Neuronal stem cell (in vitro differentiated cells): ENCODE data around the gene LHX4.

Source experiments
- DNase-seq: peaks from one replicate; pipeline ENCODE4 v3.0.0-alpha.2; 2013; ENCODE audit warnings: low spot score
- H2AFZ ChIP-seq: one replicate; pipeline ENCODE4 v1.6.1; 2013; ENCODE audit warnings: mild to moderate bottlenecking, low read length, inconsistent platforms
- H2AK5ac ChIP-seq: 2 replicates; pipeline ENCODE4 v1.6.1; 2013; ENCODE audit warnings: low read depth, mild to moderate bottlenecking, inconsistent platforms, low read length, moderate library complexity, mixed read lengths
- H2BK120ac ChIP-seq: 2 replicates; pipeline ENCODE4 v1.6.1; 2013; ENCODE audit warnings: low read depth, mild to moderate bottlenecking, inconsistent platforms, low read length, moderate library complexity, mixed read lengths
- H2BK12ac ChIP-seq: one replicate; pipeline ENCODE4 v1.6.1; 2013; ENCODE audit warnings: low read length, inconsistent platforms
- H2BK15ac ChIP-seq: 2 replicates; pipeline ENCODE4 v1.6.1; 2013; ENCODE audit warnings: mild to moderate bottlenecking, low read length, inconsistent platforms, mixed read lengths
- H2BK5ac ChIP-seq: one replicate; pipeline ENCODE4 v1.6.1; 2013; ENCODE audit warnings: inconsistent platforms, mild to moderate bottlenecking, low read length, moderate library complexity
- H3K14ac ChIP-seq: one replicate; pipeline ENCODE4 v1.6.1; 2013; ENCODE audit warnings: low read length, inconsistent platforms
- H3K18ac ChIP-seq: 2 replicates; pipeline ENCODE4 v1.6.1; 2013; ENCODE audit warnings: low read length, inconsistent platforms
- H3K23ac ChIP-seq: 2 replicates; pipeline ENCODE4 v1.6.1; 2013; ENCODE audit warnings: low read depth, mild to moderate bottlenecking, mixed read lengths, low read length, inconsistent platforms; ENCODE audit not compliant: poor library complexity
- H3K27ac ChIP-seq: replicated peaks from 3 replicates; pipeline ENCODE4 v1.5.1; 2013; ENCODE audit warnings: low read length, inconsistent platforms
- H3K27me3 ChIP-seq, 3 experiments: 2 replicates each; pipeline ENCODE4 v1.6.1; 2013; ENCODE audit warnings: low read length in 3 of 3, mild to moderate bottlenecking in 2 of 3, inconsistent platforms in 1 of 3, low read depth in 1 of 3, mixed read lengths in 1 of 3, moderate library complexity in 1 of 3; ENCODE audit not compliant: control insufficient read depth in 3 of 3, insufficient read depth in 3 of 3
- H3K36me3 ChIP-seq, 2 donors: replicated peaks in 1 of 2; 2 replicates each; pipeline ENCODE4 v1.6.1; 2013; ENCODE audit warnings: low read length in 2 of 2; ENCODE audit not compliant: control insufficient read depth in 2 of 2, insufficient read depth in 2 of 2
- H3K4ac ChIP-seq: 2 replicates; pipeline ENCODE4 v1.6.1; 2013; ENCODE audit warnings: inconsistent platforms, mild to moderate bottlenecking, low read length, moderate library complexity
- H3K4me1 ChIP-seq, 2 donors: 1 replicate in 1 of 2; 2 replicates in 1 of 2; pipeline ENCODE4 v1.6.1; 2013; ENCODE audit warnings: low read length in 2 of 2, low read depth in 1 of 2; ENCODE audit not compliant: control insufficient read depth in 2 of 2, insufficient read depth in 1 of 2
- H3K4me2 ChIP-seq: one replicate; pipeline ENCODE4 v1.6.1; 2013; ENCODE audit warnings: mild to moderate bottlenecking, low read length, inconsistent platforms; ENCODE audit not compliant: insufficient read depth, poor library complexity, severe bottlenecking
- H3K4me3 ChIP-seq, 2 donors: 2 replicates each; pipeline ENCODE4 v1.5.1; 2013; ENCODE audit warnings: low read length in 2 of 2, mild to moderate bottlenecking in 2 of 2, inconsistent platforms in 1 of 2, moderate library complexity in 1 of 2
- H3K79me1 ChIP-seq: one replicate; pipeline ENCODE4 v1.6.1; 2013; ENCODE audit warnings: low read depth, mild to moderate bottlenecking, inconsistent platforms, low read length, moderate library complexity
- H3K9ac ChIP-seq: one replicate; pipeline ENCODE4 v1.6.1; 2013; ENCODE audit warnings: mild to moderate bottlenecking, low read depth, low read length, inconsistent platforms; ENCODE audit not compliant: poor library complexity
- H3K9me3 ChIP-seq, 2 donors: replicated peaks in 1 of 2; 2 replicates each; pipeline versions ENCODE3 to v1.6.1; 2013; ENCODE audit warnings: low read length in 2 of 2, mild to moderate bottlenecking in 2 of 2, inconsistent platforms in 1 of 2, low read depth in 1 of 2, mixed read lengths in 1 of 2, moderate library complexity in 1 of 2; ENCODE audit not compliant: control insufficient read depth in 2 of 2, insufficient read depth in 1 of 2
- H4K8ac ChIP-seq: one replicate; pipeline ENCODE4 v1.6.1; 2013; ENCODE audit warnings: low read depth, mild to moderate bottlenecking, inconsistent platforms, low read length, moderate library complexity
- H4K91ac ChIP-seq: one replicate; pipeline ENCODE4 v1.6.1; 2013; ENCODE audit warnings: low read length, low read depth, mild to moderate bottlenecking, inconsistent platforms; ENCODE audit not compliant: poor library complexity
- WGBS, 2 donors: extraction: QIAGEN DNeasy Blood & Tissue Kit; methylation state at CpG; one replicate each; pipeline ENCODE4 v1.1.7; 2013; ENCODE audit warnings: missing lambda C conversion rate in 2 of 2, mixed read lengths in 1 of 2; ENCODE audit not compliant: insufficient read length in 2 of 2, insufficient replicate concordance in 1 of 2; ENCODE audit errors: extremely low coverage in 2 of 2; 5-methylcytosine and 5-hydroxymethylcytosine counted together

The LHX4 gene

DNA sequence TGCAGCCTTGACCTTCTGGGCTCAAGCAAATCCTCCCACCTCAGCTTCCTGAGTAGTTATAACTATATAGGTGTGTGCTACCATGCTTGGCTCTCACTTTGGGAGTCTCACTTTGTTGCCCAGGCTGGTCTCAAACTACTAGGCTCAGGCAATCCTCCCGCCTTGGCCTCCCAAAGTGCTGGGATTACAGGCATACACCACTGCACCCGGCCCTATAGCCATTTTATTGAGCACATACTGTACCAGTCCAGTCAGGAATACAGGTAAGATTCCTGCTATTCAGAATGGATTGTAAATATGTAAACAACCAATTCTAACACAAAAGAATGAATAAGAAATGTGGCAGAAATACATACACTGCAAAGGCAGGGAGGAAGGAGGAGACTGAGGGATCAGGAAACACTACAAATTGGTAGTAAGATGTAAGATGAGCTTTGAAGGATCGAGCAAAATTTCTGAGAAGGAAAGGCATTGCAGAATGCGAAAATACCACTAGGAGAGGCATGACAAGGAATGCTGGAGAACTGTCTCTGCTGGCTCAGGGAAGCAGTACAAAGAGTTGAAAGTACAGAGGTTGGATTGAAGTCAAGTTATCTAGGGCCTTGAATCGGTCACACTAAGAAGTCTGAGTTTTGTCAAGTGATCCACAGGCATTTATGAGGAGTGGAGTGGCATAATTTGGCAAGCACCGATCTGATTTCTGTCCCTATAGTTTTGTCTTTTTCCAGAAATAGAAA is 60.4 kb downstream of the LHX4 start:
- no peak overlapping the region for H3K4ac ChIP-seq
- no CpG with 5 or more reads among the region's 6 CpGs for WGBS, 2 donors
- H2AK5ac ChIP-seq, result no peak overlapping the region
- H3K36me3 ChIP-seq, result peaks cover 0 to 23% of the 10 kb centered on the region in 2 donors
- no peak overlapping the region for H3K14ac ChIP-seq
- no peak overlapping the region for H3K4me2 ChIP-seq
- no peaks in the 10 kb centered on the region for H3K27me3 ChIP-seq
- no peak overlapping the region for H3K9ac ChIP-seq
- H2BK12ac ChIP-seq, result no peak overlapping the region
- H3K27ac ChIP-seq, result no peak overlapping the region
- no peak overlapping the region for H3K23ac ChIP-seq
- no peaks in the 10 kb centered on the region for H3K79me1 ChIP-seq
- H4K91ac ChIP-seq, result no peak overlapping the region
- H3K9me3 ChIP-seq, result peaks cover 0 to 4% of the 10 kb centered on the region in 2 donors
- H4K8ac ChIP-seq, result no peak overlapping the region
- no peak overlapping the region for H2AFZ ChIP-seq
- DNase-seq, result no peak
- no peak overlapping the region for H3K18ac ChIP-seq
- H3K4me3 ChIP-seq, result no peak overlapping the region
- no peak overlapping the region for H2BK5ac ChIP-seq
- H2BK120ac ChIP-seq, result no peak overlapping the region
- H3K4me1 ChIP-seq, result no peaks in the 10 kb centered on the region
- no peak overlapping the region for H2BK15ac ChIP-seq

- no peak overlapping the region for H4K8ac ChIP-seq
- no peak overlapping the region for H3K9ac ChIP-seq
- no peak overlapping the region for H4K91ac ChIP-seq
- H2BK5ac ChIP-seq, result no peak overlapping the region
- H3K79me1 ChIP-seq, result no peaks in the 10 kb centered on the region
- no peaks in the 10 kb centered on the region for H3K27me3 ChIP-seq
- no CpG with 5 or more reads among the region's 1 CpG for WGBS, 2 donors
- H2BK120ac ChIP-seq, result no peak overlapping the region
- H3K9me3 ChIP-seq, result peaks cover 0 to 4% of the 10 kb centered on the region in 2 donors
- H2BK12ac ChIP-seq, result no peak overlapping the region
- H3K27ac ChIP-seq, result no peak overlapping the region
- no peak overlapping the region for H3K4ac ChIP-seq
- H3K18ac ChIP-seq, result no peak overlapping the region
- DNase-seq, result no peak
- no peaks in the 10 kb centered on the region for H3K4me1 ChIP-seq
- no peak overlapping the region for H3K14ac ChIP-seq
- no peak overlapping the region for H3K23ac ChIP-seq
- no peak overlapping the region for H2AFZ ChIP-seq
- no peak overlapping the region for H3K4me2 ChIP-seq
- H2BK15ac ChIP-seq, result no peak overlapping the region
- H2AK5ac ChIP-seq, result no peak overlapping the region
- no peak overlapping the region for H3K4me3 ChIP-seq
- peaks cover 0 to 18% of the 10 kb centered on the region in 2 donors for H3K36me3 ChIP-seq
Observed at GRCh38 chr1:180291004-180291403, 60.9 kb downstream of the LHX4 start.

- no peak overlapping the region for H3K14ac ChIP-seq
- no peak overlapping the region for H4K8ac ChIP-seq
- H2AK5ac ChIP-seq, result no peak overlapping the region
- no peak overlapping the region for H2BK5ac ChIP-seq
- H3K27me3 ChIP-seq, result no peaks in the 10 kb centered on the region
- no peak overlapping the region for H2BK120ac ChIP-seq
- no peak overlapping the region for H2BK15ac ChIP-seq
- H2AFZ ChIP-seq, result no peak overlapping the region
- H3K4me1 ChIP-seq, result no peaks in the 10 kb centered on the region
- H4K91ac ChIP-seq, result no peak overlapping the region
- H3K9ac ChIP-seq, result no peak overlapping the region
- no peak for DNase-seq
- no peak overlapping the region for H3K4me2 ChIP-seq
- peaks cover 0 to 4% of the 10 kb centered on the region in 2 donors for H3K9me3 ChIP-seq
- no peak overlapping the region for H3K4ac ChIP-seq
- no peak overlapping the region for H3K23ac ChIP-seq
- no peaks in the 10 kb centered on the region for H3K79me1 ChIP-seq
- WGBS, 2 donors, result no CpG with 5 or more reads among the region's 2 CpGs
- H3K4me3 ChIP-seq, result no peak overlapping the region
- no peak overlapping the region for H3K18ac ChIP-seq
- no peak overlapping the region for H3K27ac ChIP-seq
- H3K36me3 ChIP-seq, result no peaks in the 10 kb centered on the region
- no peak overlapping the region for H2BK12ac ChIP-seq
Observed at GRCh38 chr1:180294711-180295110, 64.6 kb downstream of the LHX4 start.

DNA sequence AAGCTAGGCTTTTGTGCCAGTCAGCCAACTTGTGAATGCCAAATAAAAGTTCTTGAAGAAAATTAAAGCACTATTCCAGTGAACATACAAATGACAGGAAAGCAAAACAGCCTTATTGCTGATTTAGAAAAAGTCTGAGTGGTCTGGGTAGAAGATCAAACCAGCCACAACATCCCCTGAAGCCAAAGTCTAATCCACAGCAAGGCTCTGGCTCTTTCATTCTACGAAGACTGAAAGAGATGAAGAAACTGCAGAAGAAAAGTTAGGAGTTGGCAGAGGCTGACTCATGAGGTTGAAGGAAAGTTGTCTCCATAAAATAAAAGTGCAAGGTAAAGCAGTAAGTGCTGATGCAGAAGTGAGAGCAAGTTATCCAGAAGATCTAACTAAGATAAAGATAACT is 65.9 kb downstream of the LHX4 start:
- DNase-seq, result no peak
- Histone ChIP-seq H3K27me3 (no peaks in the 10 kb centered on the region), H2BK5ac (no peak overlapping the region), H3K79me1 (no peaks in the 10 kb centered on the region), H2AK5ac (no peak overlapping the region), H3K4me1 (no peaks in the 10 kb centered on the region), H3K27ac (no peak overlapping the region), H3K18ac (no peak overlapping the region), H2AFZ (no peak overlapping the region), H3K36me3 (no peaks in the 10 kb centered on the region), H3K4me2 (no peak overlapping the region), H2BK12ac (no peak overlapping the region), H3K9ac (no peak overlapping the region), H3K9me3 (peaks cover 0 to 4% of the 10 kb centered on the region in 2 donors), H3K4me3 (no peak overlapping the region), H2BK15ac (no peak overlapping the region), H4K8ac (no peak overlapping the region), H4K91ac (no peak overlapping the region), H3K14ac (no peak overlapping the region), H3K4ac (no peak overlapping the region), H3K23ac (no peak overlapping the region), H2BK120ac (no peak overlapping the region)
- WGBS, 2 donors, result no CpG with 5 or more reads among the region's 1 CpG
